GM11168 (cell line): Measurements from ENCODE around the gene GNG7.

Experiments
- in situ Hi-C: fragments of 300-500 bp; cut with MboI; formaldehyde crosslinking; loops from one replicate; pipeline ENCODE4 v1.12.0; 2022; ENCODE audit warnings: low sequenced_read_pairs; ENCODE audit not compliant: unreplicated experiment

GNG7 gene

DNA sequence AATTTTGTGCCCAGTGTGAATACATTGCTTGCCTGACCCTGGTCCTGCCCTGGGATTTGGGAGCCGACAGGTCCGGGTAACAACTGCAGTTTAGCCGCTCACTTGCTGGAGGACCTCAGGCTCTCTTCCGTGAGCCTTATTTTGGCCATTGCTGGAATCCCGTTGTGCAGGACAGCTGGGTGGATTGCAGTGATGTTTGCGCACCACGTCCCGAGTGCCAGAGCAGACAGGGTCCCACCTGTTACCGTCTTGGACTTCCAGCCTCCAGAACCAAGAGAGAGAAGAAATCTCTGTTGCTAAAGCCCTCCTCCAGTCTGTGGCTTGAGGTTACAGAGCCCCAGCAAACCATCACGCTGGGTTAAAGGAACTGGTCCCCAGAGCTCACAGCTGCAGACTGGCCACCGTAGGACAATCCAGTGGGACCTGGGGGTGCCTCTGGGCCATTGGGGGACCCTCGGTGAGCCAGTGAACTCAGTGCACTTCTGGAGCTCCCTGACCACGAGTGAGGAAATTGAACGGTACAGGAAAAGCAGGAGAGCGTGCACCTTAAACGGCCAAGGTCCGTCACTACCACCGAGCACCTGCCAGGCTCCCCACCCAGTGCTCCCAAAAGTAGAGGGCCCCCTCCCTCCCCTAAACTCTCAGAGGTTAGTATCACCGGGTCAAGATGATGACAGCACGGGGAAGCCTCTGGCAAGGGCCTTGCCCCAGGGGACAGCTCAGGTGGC lies 92.9 kb downstream of the GNG7 start:
- in situ Hi-C loops: loop anchor here (5.0 kb wide), 2 partner anchors 47 to 132 kb away; partner anchors contain the start of gene GADD45B

DNA sequence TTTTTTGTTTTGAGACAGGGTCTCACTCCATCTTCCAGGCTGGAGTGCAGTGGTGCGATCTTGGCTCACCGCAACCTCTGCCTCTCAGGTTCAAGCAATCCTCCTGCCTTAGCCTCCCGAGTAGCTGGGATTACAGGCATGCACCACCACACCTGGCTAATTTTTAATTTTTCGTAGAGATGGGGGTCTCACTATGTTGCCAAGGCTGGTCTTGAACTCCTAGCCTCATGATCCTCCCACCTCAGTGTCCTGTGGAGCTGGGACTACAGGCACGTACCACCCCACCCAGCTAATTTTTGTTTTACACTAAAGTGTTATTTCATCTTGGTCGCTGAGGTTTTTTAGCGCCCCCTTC lies 93.5 kb downstream of the GNG7 start:
- in situ Hi-C loops: loop anchor here (5.0 kb wide), 2 partner anchors 47 to 132 kb away; partner anchors contain the start of gene GADD45B

DNA sequence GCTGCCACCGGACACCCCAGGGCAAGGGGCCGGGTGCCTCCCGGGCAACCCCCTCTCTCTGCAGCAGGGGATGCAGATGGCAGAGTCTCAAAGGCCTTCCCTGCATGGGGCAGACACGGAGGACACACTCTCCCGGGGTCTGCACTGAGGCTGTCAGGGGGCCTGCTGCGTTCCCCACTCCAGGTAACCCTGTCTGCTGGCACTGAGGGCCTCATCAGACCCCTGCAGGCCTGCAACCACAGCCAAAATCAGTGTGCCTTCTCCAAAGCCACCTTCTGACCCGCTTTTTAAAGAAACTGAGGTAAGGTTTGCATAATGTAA lies 93.9 kb downstream of the GNG7 start:
- in situ Hi-C loops: loop anchor here (5.0 kb wide), 2 partner anchors 46 to 131 kb away; partner anchors contain the start of gene GADD45B

DNA sequence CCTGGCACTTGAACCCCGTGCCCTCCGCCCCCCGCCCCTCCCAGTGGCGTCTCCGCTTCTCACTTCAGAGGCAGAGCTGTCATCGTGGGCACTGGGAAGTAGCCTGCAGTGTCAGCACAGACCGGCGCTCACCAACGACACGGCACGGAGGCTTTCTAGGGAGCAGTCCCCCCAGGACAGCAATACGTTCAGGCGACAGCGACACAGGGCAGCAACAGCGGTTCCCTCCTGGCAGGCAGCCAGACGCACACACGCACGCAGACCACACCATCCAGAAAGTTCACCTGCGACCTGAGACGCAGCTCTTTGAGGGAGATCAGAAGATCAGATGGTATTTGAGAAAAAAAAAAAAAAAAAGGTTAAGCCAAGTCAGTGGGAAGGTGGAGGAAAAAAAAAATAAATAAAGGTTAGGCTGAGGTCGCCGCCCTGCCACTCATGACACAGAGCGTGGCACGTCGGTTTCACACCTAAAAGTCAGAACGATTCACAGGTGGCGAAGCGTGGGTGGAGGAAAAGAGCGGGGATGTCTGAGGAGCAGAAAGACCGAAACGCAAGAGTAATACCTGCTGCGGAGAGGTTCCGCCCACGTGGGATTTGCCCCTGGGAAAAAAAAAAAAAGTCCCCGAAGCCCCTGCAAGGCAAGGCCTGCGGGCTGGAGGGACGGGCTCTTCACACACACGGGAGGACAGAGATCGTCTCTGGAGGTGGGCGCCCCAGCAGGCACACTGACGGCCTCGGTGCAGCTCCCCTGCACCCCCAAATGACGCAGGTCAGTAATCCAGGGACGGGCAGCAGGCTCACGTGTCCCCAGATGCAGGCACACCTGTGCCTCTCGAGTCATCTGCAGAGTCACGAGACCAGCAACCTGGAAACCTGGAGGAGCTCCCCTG lies 94.5 kb downstream of the GNG7 start:
- in situ Hi-C loops: loop anchor here (5.0 kb wide), 2 partner anchors 46 to 131 kb away; partner anchors contain the start of gene GADD45B

DNA sequence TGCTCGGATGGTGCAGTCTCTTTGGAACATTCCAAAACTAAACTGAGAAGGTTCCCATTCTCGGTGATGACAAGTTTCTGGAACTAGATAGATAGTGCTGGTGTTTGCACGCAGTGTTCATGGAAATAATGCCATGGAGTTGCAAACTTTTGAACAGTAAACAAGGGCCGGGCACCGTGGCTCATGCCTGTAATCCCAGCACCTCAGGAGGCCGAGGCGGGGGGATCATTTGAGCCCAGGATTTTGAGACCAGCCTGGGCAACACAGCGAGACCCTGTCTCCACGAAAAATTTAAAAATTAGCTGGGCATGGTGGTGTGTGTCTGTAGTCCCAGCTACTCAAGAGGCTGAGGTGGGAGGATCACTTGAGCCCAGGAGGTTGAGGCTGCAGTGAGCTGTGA lies 95.7 kb downstream of the GNG7 start:
- in situ Hi-C loops: loop anchor here (5.0 kb wide), 2 partner anchors 44 to 129 kb away; partner anchors contain the start of gene GADD45B

DNA sequence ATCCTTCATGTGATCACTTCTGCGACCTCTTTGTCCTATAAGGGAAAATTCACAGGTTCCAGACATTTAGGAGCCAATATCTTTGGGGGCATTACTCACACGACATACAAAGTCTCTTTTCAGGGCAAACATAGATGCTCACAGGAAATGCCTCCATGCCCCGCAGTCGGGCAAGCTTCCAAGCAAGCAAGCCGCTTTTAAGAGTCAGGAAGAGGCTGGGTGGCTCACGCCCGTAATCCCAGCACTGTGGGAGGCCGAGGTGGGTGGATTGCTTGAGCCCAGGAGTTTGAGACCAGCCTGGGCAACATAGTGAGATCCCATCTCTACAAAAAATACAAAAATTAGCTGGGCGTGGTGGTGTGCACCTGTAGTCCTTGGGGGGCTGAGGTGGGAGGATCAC lies 96.6 kb downstream of the GNG7 start:
- in situ Hi-C loops: loop anchor here (5.0 kb wide), 2 partner anchors 44 to 129 kb away; partner anchors contain the start of gene GADD45B

DNA sequence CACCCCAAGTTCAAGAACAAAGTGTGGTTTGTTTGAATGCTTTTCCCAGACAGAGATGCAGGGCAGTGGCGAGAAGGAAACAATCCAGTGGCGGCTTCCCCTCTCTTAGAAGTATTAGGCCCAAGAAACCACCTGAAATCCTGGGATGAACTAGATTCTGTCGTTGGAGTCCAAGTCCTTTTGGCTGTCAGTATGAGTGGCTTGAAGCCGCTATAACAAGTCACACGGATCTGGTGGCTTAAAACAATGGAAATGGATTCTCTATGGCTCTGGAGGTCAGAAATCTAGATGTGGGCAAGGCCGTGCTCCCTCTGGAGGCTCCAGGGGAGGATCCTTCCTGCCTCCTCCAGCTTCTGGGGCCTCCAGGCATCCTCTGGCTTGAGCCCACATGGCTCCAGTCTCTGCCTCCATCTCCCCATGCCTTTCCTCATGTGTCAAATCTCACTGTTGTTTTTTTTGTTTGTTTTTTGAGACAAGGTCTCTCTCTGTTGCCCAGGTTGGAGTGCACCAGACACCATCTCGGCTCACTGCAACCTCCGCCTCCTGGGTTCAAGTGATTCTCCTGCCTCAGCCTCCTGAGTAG lies 97.7 kb downstream of the GNG7 start:
- in situ Hi-C loops: loop anchor here (5.0 kb wide), 2 partner anchors 43 to 128 kb away; partner anchors contain the start of gene GADD45B

DNA sequence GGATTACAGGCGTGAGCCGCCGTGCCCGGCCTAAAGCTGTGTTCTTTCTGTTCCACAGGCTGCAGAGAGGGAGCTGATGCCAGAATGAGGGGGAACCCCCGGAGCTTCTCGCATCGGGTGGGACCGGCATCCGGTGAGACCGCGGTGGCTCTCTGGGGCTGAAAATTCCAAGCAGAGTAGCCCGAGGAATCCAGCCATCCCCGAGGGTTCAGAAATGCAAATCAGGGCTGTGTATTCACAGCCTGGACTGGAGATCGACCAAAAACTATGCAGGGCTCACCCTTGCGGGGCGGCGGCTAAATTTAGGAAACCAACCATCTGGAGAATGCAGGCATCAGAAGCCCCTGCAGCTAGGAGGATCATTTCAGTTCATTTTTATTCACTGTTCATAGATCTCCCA lies 99.2 kb downstream of the GNG7 start:
- in situ Hi-C loops: no loop called here

DNA sequence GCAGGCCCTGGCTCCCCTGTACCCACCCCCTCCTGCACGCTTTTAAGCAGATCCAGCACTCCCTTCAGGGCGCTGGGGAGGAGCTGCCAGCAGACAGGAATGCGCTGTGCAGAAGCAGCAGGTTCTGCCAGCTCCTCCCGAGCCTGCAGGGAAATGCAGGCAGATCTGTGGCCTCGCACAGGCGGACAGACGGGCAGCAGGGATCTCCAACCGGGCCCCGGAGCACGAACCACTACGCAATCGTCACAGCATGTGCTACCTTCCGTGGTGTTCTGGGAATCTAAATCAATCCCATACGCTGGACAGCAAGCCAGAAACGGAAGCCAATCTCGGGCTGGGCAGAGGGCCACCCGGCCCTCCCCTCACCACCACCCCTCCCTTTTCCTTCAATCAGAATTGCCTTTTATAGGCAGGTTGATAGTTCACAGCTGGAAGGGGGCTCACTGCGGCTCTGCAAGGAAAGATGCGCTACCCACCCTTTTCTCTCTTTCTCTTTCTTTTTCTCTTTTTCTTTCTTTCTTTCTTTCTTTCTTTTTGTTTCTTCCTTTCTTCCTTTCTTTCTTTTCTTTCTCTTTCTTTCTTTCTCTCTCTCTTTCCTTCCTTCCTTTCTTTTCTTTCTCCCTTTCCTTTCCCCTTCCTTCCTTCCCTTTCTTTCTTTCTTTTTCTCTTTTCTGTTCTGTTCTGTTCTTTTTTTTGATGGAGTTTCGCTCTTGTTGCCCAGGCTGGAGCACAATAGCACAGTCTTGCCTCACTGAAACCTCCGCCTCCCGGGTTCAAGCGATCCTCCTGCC lies 99.9 kb downstream of the GNG7 start:
- in situ Hi-C loops: no loop called here

DNA sequence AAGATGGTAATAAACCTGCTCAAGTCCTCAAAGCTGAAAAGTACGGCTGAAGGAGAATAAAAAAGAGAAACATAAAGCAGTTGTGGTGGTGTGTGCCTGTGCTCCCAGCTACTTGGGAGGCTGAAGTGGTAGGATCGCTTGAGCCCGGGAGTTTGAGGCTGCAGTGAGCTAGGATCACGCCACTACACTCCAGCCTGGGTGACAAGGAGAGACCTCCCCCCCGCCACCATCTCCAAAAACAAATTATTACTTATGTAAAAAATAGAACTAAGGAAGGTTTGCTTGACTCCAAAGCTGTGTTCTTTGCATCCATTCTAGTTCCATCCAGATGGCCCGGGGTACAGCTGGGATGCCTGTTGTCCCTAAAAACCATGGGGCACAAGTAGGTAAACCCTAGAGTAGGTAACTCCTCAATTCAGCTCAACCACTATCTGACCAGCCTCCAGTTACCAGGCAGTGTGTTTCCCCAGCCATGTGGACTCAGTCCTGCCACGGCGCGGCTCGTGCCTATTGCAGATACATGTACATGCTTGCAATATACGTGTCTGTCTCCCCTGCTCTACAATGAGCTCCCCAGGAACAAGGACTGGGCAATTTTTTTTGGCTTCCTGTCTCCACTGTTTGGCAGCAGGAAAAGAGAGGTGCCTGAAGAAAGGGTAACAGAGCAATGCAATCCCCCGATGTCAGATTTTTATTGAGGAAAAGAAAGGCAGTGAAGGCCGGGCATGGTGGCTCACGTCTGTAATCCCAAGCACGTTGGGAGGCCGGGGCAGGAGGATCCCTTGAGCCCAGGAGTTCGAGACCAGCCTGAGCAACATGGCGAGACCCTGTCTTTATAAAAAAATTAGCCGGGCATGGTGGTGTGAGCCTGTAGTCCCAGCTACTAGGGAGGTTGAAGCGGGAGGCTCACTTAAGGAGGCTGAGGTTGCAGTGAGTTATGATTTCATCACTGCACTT lies 101.3 kb downstream of the GNG7 start:
- in situ Hi-C loops: no loop called here

DNA sequence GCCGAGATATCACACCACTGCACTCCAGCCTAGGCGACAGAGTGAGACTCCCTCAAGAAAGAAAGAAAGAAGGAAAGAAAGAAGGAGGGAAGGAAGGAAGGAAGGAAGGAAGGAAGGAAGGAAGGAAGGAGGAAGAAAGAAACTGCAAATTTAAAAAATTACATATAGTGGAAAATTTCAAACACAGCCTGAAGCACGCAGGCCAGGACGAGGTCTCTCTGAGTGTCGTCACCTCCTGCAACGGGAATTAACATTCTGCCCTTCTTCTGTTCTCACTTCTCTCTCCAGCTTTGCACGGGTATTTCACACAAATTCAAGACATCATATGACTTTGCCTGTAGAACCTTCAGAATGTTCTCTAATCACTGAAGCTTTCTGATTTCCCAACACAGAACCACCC lies 108.2 kb downstream of the GNG7 start:
- in situ Hi-C loops: no loop called here

DNA sequence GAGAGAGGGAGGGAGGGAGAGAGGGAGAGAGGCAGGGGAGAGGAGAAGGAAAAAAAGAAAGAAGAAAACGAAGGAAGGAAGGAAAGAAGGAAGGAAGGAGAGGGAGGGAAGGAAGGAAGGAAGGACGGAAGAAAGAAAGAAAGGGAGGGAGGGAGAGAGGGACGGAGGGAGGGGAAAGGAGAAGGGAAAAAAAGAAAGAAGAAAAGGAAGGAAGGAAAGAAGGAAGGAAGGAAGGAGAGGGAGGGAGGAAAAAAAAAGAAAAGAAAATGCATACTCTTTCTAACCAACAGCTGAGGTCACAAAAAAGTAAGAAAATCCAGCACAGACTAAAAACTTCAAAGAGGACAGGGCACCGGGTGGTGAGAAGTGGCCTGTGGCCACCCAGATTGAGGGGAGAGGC lies 109.7 kb downstream of the GNG7 start:
- in situ Hi-C loops: no loop called here

DNA sequence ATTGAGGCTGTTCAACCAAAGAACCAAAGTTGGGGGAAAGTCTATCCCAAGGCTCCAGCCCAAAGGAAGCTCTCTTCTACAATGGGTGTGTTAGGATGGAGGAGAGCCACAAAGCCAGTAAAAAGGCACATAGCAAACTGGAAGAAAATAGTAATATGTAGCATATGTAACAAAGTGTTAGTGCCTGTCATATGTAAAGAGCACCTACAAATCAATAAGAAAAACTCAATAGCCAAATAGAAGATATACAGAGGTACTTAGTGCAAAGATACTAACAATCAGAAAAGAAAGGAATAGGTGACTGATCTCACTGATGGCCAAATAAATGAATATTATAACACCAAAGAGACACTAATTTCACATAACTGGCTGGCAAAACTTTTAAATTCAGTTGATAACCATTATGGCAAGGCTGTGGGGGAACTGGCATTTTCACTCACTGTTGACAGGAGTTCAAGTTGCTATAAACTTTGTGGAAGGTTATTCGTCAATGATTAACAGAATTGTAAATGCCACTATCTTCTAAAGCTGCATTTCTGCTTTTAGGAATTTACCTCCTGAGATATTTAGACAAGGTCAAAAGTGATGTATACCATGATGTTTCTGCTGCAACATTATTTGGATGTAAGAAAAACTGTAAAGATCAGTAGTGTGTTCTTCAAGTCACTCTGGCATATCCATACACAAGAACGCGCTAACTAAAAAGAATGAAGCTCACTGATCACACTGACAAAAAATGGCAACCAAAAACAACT lies 110.8 kb downstream of the GNG7 start:
- in situ Hi-C loops: no loop called here

DNA sequence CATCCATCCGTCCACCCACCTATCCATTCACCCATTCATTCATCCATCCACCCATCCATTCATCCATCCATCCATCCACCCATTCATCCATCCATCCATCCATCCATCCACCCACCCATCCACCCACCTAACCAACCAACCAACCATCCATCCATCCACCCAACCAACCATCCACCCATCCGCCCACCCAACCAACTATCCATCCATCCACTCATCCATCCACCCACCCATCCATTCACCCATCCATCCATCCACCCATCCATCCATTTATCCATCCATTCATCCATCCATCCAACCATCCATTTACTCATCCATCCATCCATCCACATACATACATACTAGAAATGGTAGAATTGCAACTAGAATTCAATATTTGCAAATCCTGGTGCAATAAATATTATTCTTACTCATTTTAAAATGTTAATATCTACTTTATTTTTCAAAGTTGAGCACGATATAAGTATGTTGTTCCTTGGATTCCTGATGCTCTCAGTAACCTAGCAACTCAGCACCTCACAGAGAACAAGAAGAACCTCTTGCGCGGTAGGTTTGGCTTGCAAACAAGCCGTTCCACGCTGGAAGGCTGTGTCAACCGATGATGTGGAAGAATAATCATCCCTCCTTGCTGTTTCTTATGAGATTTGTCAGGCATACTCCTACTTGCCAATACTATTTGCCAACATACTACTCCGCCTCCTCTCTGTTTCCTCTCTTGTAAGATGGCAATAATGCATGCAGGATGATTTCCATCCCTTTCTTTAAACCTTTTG lies 111.7 kb downstream of the GNG7 start:
- in situ Hi-C loops: no loop called here

DNA sequence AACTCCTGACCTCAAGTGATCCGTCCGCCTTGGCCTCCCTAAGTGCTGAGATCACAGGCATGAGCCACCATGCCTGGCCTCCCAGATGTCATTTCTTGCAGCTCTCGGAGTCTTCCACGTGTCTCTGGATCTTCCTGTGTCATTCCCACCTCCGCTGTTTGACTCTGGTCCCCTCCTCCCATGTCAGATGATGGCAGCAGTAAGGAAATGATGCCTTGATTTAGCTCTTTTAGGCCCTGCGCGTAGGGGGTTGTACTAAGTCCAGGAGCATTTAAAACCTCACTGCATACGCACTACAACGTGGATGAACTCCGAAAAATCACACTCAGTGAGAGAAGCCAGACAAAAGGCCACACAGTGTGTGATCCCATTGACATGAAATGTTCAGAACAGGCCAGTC lies 113.1 kb downstream of the GNG7 start:
- in situ Hi-C loops: no loop called here

DNA sequence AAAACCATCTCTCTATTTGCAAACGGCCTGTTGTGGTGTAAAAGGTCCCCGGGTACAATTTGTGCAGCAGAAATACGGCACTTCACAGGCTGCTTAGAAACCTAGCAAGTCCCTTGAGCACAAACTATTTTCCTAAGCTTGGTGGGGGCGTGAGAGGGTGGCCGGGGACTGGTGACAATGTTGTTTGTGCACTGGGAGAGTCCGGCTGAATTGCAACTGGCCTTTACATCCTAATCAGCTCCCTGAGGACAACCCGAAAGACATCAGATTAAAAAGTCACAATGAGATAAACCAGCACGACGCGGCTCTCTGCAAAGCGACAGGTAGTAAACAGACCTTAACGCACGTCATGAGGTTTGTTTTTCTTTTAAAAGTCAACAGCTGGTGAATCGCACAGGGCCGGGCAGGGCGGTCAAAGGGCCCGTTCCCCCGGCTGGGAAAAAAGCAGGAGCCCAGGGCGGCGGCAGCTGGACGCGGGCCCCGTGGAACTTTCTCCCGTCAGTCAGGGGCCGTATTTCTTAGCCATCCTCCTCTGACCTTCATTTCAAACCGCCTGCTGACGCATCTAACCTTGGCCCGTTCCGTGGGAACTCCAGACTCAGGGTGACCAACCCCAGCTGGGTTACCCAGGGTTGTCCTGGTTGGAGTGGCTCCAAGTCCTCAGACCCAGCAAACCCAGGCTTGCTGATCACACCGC lies 114.3 kb downstream of the GNG7 start:
- in situ Hi-C loops: no loop called here
